GF-D8 (cell line): ENCODE measurements around the gene RBM38.

Experiments
- DNase-seq: peaks from one replicate; lab custom pipeline; 2025; lab: John Stamatoyannopoulos, UW

RBM38 gene

GRCh38 chr20:57404006-57404405 lies 12.8 kb downstream of the RBM38 start:
- no peak for DNase-seq

- no peak for DNase-seq
Measured at GRCh38 chr20:57404419-57405072, 13.3 kb downstream of the RBM38 start.

GRCh38 chr20:57405236-57406016 lies 14.2 kb downstream of the RBM38 start:
- no peak for DNase-seq

GRCh38 chr20:57407541-57407956 lies 16.4 kb downstream of the RBM38 start:
- no peak for DNase-seq

- no peak for DNase-seq
Measured at GRCh38 chr20:57408131-57408530, 16.9 kb downstream of the RBM38 start.

- no peak for DNase-seq
Measured at GRCh38 chr20:57408536-57409233, 17.5 kb downstream of the RBM38 start.

- no peak for DNase-seq
Measured at GRCh38 chr20:57409316-57409671, 18.1 kb downstream of the RBM38 start.

GRCh38 chr20:57409672-57410397 lies 18.6 kb downstream of the RBM38 start:
- DNase-seq: no peak

GRCh38 chr20:57410398-57410920 lies 19.3 kb downstream of the RBM38 start:
- DNase-seq: no peak

- DNase-seq: no peak
Measured at GRCh38 chr20:57410924-57411323, 19.7 kb downstream of the RBM38 start.

- no peak for DNase-seq
Measured at GRCh38 chr20:57411406-57412283, 20.4 kb downstream of the RBM38 start.

- no peak for DNase-seq
Measured at GRCh38 chr20:57412347-57413029, 21.3 kb downstream of the RBM38 start.

GRCh38 chr20:57413986-57414385 lies 22.8 kb downstream of the RBM38 start:
- DNase-seq: no peak

GRCh38 chr20:57414867-57415592 lies 23.8 kb downstream of the RBM38 start:
- DNase-seq: no peak

GRCh38 chr20:57415771-57416170 lies 24.6 kb downstream of the RBM38 start:
- no peak for DNase-seq

GRCh38 chr20:57416296-57417022 lies 25.3 kb downstream of the RBM38 start:
- no peak for DNase-seq

- DNase-seq: no peak
Measured at GRCh38 chr20:57417051-57417689, 26.0 kb downstream of the RBM38 start.
